DND-41 (cell line): Measurements from ENCODE around the gene DNAH7.

Source experiments
- ATAC-seq: fragments of 200-7000 bp; cut with Tn5 transposase; 3 replicates; pipeline ENCODE4 v1.9.1; 2021; ENCODE audit warnings: low read depth; ENCODE audit not compliant: insufficient read depth
- DNase-seq: peaks from one replicate; pipeline ENCODE4 v3.0.0-alpha.2; 2020
- H2AFZ ChIP-seq: 2 replicates; pipeline ENCODE4 v1.6.0; 2012; ENCODE audit warnings: low read depth, low read length
- H3K27ac ChIP-seq: 2 replicates; pipeline ENCODE4 v1.5.1; 2012; ENCODE audit warnings: low read length, inconsistent platforms
- H3K27me3 ChIP-seq: fragments of 200-600 bp; sonication (generic); 2 replicates; pipeline ENCODE4 v1.6.0; 2012; ENCODE audit warnings: low read length, mild to moderate bottlenecking, inconsistent platforms; ENCODE audit not compliant: insufficient read depth, poor library complexity
- H3K36me3 ChIP-seq: 2 replicates; pipeline ENCODE4 v1.5.1; 2012; ENCODE audit warnings: low read length, inconsistent platforms; ENCODE audit not compliant: insufficient read depth
- H3K4me1 ChIP-seq: 2 replicates; pipeline ENCODE4 v1.5.1; 2012; ENCODE audit warnings: mild to moderate bottlenecking, low read length; ENCODE audit not compliant: insufficient read depth
- H3K4me2 ChIP-seq: 2 replicates; pipeline ENCODE4 v1.6.0; 2012; ENCODE audit warnings: mild to moderate bottlenecking, moderate library complexity, low read length, inconsistent platforms; ENCODE audit not compliant: insufficient read depth
- H3K4me3 ChIP-seq, 2 experiments: fragments of 200-600 bp in 1 of 2; shearing (Covaris generic) in 1 of 2; 2 replicates each; pipeline ENCODE4 v1.5.1; 2012 to 2016; ENCODE audit warnings: inconsistent platforms in 2 of 2, low read length in 2 of 2, mild to moderate bottlenecking in 2 of 2, low read depth in 1 of 2, moderate library complexity in 1 of 2
- H3K79me2 ChIP-seq: 2 replicates; pipeline ENCODE4 v1.6.0; 2012; ENCODE audit warnings: low read length, inconsistent platforms; ENCODE audit not compliant: insufficient read depth
- H3K9ac ChIP-seq: 2 replicates; pipeline ENCODE4 v1.6.0; 2012; ENCODE audit warnings: low read depth, mild to moderate bottlenecking, inconsistent platforms, low read length, moderate library complexity
- H3K9me3 ChIP-seq: 2 replicates; pipeline ENCODE4 v1.5.1; 2012; ENCODE audit warnings: low read length, moderate library complexity, mild to moderate bottlenecking, inconsistent platforms; ENCODE audit not compliant: insufficient read depth, severe bottlenecking
- H4K20me1 ChIP-seq: 2 replicates; pipeline ENCODE4 v1.6.0; 2012; ENCODE audit warnings: low read length; ENCODE audit not compliant: insufficient read depth
- EZH2 ChIP-seq: IDR thresholded peaks from 3 replicates; pipeline ENCODE4 v1.6.1; 2012; ENCODE audit warnings: borderline replicate concordance, low read depth, mild to moderate bottlenecking, moderate library complexity, low read length, inconsistent platforms; ENCODE audit not compliant: severe bottlenecking
- TF ChIP-seq, protein P1 (sequence below): IDR thresholded peaks from 2 replicates; pipeline ENCODE4 v1.5.1; 2012; ENCODE audit warnings: borderline replicate concordance, low read length, moderate library complexity, mild to moderate bottlenecking; ENCODE audit not compliant: poor library complexity, severe bottlenecking; ENCODE audit errors: extremely low read depth

DNAH7 gene

DNA sequence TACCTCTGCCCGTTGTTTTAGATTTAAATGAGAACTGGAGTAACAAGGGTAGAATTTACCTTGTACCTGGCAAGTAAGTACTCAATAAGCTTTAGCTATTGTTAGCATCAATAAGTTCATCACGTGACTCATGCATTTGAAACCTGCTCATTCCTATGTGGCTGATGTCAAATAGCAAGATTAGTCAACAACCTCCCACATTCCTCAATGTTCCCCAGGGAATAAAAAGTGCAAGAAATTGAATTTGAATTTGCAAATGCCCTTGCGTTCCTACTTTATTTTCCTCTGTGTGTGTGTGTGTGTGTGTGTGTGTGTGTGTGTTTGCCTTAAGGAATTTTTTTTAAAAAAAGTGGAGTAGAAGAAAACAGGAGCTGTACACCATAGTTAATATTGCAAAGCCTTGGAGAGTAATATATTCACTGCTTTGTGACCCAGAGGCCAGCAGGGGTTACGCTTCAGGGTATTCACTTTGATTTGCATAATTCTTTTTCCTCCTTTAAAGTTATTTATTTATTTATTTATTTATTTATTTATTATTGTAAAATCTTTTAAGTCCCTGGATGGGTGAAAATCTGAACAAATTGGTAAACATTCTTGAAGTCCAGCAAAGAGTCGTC, 43.9 kb upstream of the DNAH7 start:
- Histone ChIP-seq H3K4me1 (peaks cover 19% of the 10 kb centered on the region), H3K4me3 (no peak overlapping the region), H3K36me3 (no peaks in the 10 kb centered on the region), H2AFZ (peak overlapping the region; percentile 62; the same call in 1 of the 2 replicates), H3K27ac (peak overlapping the region; percentile 61), H3K9ac (no peak overlapping the region), H3K79me2 (no peaks in the 10 kb centered on the region), H3K27me3 (no peaks in the 10 kb centered on the region), H4K20me1 (no peaks in the 10 kb centered on the region), H3K4me2 (peak overlapping the region; percentile 47; the same call in 1 of the 2 replicates), H3K9me3 (no peaks in the 10 kb centered on the region)
- no peak for ATAC-seq
- DNase-seq, result no peak
- TF ChIP-seq, protein P1, sequence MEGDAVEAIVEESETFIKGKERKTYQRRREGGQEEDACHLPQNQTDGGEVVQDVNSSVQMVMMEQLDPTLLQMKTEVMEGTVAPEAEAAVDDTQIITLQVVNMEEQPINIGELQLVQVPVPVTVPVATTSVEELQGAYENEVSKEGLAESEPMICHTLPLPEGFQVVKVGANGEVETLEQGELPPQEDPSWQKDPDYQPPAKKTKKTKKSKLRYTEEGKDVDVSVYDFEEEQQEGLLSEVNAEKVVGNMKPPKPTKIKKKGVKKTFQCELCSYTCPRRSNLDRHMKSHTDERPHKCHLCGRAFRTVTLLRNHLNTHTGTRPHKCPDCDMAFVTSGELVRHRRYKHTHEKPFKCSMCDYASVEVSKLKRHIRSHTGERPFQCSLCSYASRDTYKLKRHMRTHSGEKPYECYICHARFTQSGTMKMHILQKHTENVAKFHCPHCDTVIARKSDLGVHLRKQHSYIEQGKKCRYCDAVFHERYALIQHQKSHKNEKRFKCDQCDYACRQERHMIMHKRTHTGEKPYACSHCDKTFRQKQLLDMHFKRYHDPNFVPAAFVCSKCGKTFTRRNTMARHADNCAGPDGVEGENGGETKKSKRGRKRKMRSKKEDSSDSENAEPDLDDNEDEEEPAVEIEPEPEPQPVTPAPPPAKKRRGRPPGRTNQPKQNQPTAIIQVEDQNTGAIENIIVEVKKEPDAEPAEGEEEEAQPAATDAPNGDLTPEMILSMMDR, result no peak
- TF ChIP-seq EZH2, result no peak

DNA sequence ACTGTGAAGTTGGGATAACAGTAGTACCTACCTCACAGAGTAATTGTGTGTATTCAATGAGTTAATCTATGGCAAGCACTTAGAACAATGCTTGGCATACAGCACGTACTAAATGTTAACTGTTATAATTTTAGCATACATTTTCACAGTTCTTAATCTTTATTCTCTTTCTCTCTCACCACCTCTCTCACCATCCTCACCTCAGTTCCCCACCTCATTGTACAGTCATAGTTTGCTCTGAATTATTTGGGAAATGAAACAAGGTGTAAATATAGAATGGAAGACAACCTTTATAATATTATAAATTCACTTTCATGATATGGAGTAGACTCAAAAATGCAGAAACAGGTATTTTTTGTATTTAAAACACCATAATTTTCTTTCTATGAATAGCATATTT, 40.0 kb upstream of the DNAH7 start:
- no peak for DNase-seq
- Histone ChIP-seq H3K4me2 (no peak overlapping the region), H3K36me3 (no peaks in the 10 kb centered on the region), H3K27ac (no peak overlapping the region), H3K9ac (no peak overlapping the region), H2AFZ (no peak overlapping the region), H3K4me1 (peaks cover 14% of the 10 kb centered on the region), H4K20me1 (no peaks in the 10 kb centered on the region), H3K79me2 (no peaks in the 10 kb centered on the region), H3K27me3 (no peaks in the 10 kb centered on the region), H3K9me3 (no peaks in the 10 kb centered on the region), H3K4me3 (no peak overlapping the region)
- no peak for ATAC-seq
- TF ChIP-seq EZH2, result no peak
- TF ChIP-seq, protein P1, result no peak

DNA sequence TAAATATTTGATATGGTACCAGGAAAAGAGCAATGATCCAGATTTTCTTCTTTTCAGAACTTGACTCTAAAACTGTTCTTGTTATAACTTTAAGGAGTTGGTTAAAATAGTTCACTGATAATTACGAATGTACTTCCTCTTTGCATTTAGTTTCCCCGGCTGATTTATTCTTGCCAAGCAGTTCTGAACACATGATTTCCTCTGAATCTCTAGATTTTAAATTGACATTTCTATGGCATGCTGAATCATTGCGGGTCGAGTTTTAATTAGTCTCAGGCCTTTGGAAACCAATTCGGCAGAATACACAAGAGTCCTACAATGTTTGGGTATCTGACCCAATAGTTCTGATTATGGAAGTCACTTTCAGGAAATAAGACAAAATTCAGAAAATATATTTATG, 37.3 kb upstream of the DNAH7 start:
- no peak overlapping the region for H2AFZ ChIP-seq
- H3K27me3 ChIP-seq, result no peaks in the 10 kb centered on the region
- H3K4me2 ChIP-seq, result no peak overlapping the region
- ATAC-seq (no peak), DNase-seq (no peak)
- no peaks in the 10 kb centered on the region for H3K36me3 ChIP-seq
- no peaks in the 10 kb centered on the region for H4K20me1 ChIP-seq
- H3K9ac ChIP-seq, result no peak overlapping the region
- no peaks in the 10 kb centered on the region for H3K4me1 ChIP-seq
- H3K27ac ChIP-seq, result no peak overlapping the region
- no peak overlapping the region for H3K4me3 ChIP-seq
- no peak for TF ChIP-seq EZH2
- TF ChIP-seq, protein P1, result no peak
- no peaks in the 10 kb centered on the region for H3K9me3 ChIP-seq
- H3K79me2 ChIP-seq, result no peaks in the 10 kb centered on the region
